T-helper 1 cell treated with Interleukin-12 subunit alpha and Interleukin-12 subunit beta and Interleukin-4 antibody, amounts not matched to agents 30 ng/mL and 1 ng/mL, for 36 hours (primary cell): Measurements from ENCODE around the gene GLI3. TPM values are rescaled to one million over a fixed set of nuclear protein-coding genes. Genes with fewer than 3 reads are reported as not detected.

ENCODE experiments used
- intact Hi-C: fragments of 100-400 bp; cut with micrococcal nuclease; formaldehyde crosslinking; loops from one replicate; pipeline ENCODE4 v1.15.1; 2024
- total RNA-seq: library from RNA; stranded (reverse); gene quantifications from 2 replicates; pipeline ENCODE4 v1.2.3, GENCODE V29; 2022

GLI3 gene
- total RNA-seq, 1 donor from 2014 or later = 0.02 TPM

- intact Hi-C loops = no loop called here
These were observed 151.5 kb downstream of the GLI3 start for GRCh38 chr7:42085531-42085930.

DNA sequence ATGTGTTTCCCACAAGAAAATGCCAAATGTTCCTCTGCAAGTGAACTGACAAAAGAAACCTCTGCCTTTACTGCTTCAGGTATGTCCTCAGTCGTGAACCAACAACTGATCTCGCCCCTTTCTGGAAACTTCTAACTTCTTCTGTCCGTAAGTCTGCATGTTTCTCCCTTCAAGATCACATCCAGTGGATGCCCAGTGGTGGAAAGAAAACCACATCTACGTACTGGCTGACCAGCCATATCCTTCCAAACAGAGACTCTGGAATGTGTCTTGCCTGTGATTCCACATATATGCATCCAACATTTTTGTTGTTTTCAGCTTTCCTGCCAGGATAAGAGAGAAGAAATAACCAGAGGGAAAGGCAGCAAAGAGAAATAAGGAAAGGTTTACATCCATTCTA lies 152.7 kb downstream of the GLI3 start:
- intact Hi-C loops = no loop called here

DNA sequence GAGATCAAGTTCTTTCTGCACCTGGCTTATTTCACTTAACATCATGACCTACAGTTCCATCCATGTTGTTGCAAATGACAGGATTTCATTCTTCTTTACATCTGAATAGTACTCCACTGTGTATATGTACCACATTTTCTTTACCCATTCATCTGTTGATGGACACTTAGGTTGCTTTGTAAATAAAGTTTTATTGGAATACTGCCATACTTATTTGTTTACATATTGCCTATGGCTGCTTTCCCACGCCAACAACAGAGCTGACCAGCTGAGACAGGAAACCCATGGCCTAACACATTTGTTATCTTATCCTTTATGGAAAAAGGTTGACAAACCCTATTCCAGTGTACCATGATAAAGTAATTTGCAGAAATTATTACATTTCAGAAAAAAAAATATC lies 153.7 kb downstream of the GLI3 start:
- intact Hi-C loops = no loop called here

DNA sequence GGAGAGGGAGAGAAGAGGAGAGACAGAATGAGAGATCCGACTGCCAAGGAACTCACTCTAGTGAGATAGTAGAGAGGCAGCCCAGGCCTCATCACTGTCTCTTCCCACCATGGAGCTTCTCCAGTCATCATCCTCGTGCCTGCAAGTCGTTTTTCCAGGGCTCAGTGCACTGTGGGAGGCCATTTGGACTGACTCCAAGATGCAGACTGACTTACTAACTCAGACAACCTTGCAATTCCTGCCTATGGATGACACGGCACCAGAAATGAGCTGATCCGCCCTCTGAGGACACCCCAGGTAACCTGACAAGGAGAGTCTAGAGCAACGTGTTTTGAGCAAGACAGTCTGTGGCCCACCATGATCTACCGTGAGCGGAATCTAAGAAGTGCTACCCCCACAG lies 154.9 kb downstream of the GLI3 start:
- intact Hi-C loops = no loop called here

DNA sequence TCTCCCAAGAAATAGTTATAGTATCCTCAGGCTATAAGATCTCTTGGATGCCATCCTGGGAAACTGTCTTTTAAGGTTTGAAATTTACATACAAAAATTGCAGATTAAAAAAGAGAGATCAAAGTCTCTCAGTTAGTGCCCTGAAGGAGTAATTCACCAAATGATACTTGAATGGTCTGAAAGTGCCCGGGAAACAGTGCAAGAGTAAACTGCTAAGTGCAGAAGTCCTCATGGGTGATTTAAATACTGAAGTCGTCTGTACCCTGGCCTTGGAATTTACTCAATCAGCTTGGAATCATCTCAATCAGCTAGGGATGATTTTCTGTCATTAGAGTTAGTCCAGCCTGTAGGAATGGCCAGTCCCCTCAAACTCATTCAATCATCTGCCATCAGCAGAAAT lies 155.3 kb downstream of the GLI3 start:
- intact Hi-C loops = no loop called here

DNA sequence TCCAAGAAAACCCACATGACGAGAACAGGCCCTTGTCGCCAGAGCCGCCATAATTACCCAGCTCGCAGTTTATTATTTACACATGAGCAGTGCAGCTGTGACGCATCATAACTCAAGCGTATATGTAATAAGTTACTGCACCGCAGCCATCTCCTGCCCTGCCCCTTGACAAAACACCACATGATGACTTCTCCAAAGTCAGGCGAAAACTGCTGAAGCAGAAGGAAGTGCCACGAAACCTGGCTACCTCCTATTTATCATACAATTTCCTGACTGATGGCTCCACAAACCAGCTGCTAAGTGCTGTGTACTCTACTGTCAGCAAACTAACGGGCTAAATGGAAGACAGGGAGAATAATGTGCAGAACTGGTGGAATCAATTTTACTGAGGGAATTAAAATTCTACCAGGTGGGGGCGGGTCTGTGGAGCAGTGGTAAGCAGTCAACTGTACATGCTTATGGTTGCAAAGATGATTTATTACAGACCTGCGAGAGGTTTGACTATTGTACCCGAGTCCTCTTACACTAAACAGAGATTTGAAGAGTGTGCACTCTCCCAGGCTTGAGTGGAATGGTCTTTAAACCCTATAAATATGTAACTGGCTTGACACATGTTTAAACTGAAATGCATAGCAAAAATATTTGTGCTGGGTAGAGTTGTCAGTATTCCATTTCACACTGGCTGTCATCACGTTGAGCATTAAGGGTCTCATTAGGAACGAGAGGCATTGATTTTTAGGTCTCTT lies 156.0 kb downstream of the GLI3 start:
- intact Hi-C loops = no loop called here

GRCh38 chr7:42077271-42078135 lies 159.5 kb downstream of the GLI3 start:
- intact Hi-C loops = no loop called here

- intact Hi-C loops = no loop called here
These were observed 160.1 kb downstream of the GLI3 start for GRCh38 chr7:42076870-42077269.

- intact Hi-C loops = no loop called here
These were observed 161.6 kb downstream of the GLI3 start for GRCh38 chr7:42075418-42075817.

DNA sequence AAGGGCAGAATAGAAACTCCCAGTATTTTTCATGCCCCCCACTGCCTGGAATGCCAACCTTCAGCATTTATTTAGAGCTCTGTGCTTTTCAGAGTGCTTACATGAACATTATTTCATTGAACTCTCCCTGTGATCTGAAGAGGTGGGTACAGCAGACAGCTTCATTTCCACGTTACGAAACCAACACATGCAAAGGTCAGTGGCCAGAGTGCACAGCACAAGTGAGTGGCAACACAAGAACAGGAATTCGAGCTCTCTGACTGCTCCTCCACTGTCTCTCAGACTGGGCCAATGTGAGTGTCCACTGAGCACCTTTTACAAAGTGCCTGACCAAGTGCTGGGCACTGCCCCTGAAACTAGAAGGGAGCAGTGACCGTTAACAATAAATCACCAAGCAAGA lies 162.9 kb downstream of the GLI3 start:
- intact Hi-C loops = no loop called here

- intact Hi-C loops = no loop called here
These were observed 165.4 kb downstream of the GLI3 start for GRCh38 chr7:42071372-42072261.

- intact Hi-C loops = no loop called here
These were observed 166.9 kb downstream of the GLI3 start for GRCh38 chr7:42070068-42070467.

- intact Hi-C loops = no loop called here
These were observed 167.4 kb downstream of the GLI3 start for GRCh38 chr7:42069590-42069989.

DNA sequence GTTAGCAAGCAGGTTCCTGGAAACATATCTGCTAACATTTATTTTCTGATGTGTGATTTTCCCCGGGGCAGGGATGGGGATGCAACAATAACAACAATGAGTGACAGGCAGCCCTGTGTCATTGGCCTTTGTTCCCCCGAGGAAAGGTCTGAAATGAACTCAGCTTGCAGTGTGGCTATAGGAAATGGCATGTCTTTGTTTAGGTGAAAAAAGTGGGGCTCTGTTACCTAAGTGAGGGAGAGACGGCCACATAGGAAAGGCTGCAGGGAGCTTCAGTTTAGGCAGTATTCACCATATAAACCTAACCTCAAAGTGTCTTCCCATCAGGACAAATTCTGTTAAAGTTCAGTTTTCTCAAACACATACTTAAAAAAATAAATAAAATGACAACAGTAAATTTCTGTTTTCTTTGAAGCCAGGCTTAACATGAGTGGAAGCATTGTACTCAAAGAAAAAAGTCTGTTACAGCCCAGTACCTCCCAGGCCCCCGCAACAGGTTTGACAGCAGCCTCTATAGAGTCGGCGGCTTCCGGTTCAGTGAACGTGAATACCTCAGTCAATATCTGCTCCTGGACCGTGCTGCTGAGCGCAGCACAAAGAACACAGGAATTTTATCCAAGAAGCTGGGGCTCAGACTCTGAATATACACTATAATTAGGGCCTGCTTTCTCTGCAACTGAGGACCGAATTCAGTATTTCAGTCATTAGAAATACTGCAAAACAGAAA lies 168.3 kb downstream of the GLI3 start:
- intact Hi-C loops = no loop called here

- intact Hi-C loops = no loop called here
These were observed 171.1 kb downstream of the GLI3 start for GRCh38 chr7:42065942-42066341.

DNA sequence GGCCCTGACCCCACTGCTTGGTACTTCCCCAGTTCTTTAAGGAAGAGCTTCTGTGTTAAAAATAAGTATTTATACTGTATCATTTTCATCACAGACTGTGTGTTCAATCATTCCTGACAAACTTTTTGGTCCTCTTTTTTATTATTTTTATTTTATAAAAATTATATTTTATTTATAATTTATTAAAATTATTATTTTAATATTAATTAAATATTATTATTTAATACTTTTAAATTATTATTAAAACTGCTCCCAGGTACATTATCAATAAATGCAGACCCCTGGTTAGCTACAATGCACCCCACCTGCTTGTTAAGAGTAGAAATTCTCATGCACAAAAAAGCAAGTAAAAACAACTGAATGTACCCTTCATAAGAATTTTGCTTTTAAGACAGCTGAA lies 172.0 kb downstream of the GLI3 start:
- intact Hi-C loops = no loop called here

- intact Hi-C loops = no loop called here
These were observed 172.5 kb downstream of the GLI3 start for GRCh38 chr7:42064534-42064933.

GRCh38 chr7:42059275-42059674 lies 177.7 kb downstream of the GLI3 start:
- intact Hi-C loops = no loop called here

GRCh38 chr7:42057331-42057730 lies 179.7 kb downstream of the GLI3 start:
- intact Hi-C loops = no loop called here

GRCh38 chr7:42055171-42055570 lies 181.8 kb downstream of the GLI3 start:
- intact Hi-C loops = no loop called here

DNA sequence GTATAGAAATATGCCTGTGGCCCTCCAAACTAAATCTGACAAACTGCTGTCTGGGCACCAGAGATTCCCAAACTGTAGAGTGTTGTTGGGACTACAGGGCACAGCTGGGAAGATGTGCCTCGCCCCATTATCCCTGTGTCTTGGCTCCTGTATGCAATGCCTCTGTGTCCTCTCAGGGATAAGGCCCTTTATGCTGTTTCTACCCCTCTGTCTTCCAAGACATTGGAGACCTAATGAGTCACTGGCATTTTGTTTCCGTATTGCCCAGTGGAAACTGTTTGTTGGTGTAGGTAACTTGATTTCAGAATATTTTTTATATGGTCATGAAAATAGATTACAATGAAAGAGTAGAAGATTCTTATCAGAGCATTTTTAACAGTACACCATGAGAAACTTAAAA lies 183.2 kb downstream of the GLI3 start:
- intact Hi-C loops = no loop called here
